Retina (tissue), 1 donor: ENCODE measurements around the gene MKNK1.

Experiments used
- DNase-seq: peaks from one replicate; pipeline ENCODE4 v3.0.0-alpha.2; 2016

The MKNK1 gene

DNA sequence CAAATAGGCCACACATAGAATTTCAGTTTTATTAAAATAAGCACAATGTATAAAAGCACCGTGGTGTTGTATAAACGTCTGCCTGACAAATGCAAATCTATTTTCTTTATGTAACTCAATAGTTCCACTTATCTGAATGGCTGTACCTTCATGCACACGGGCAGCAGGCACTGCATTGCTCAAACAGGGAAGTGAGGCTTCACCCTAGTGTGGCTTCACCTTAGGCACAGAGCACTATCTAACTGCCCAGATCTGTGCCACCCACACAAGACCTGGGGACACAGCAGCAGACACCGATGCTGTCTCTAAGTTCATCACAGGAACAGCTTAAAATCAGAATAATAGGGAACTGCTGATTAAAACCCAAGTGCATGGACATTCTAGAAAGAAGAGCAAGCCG lies 46.7 kb downstream of the MKNK1 start:
- DNase-seq = no peak

GRCh38 chr1:46556822-46557221 lies 47.2 kb downstream of the MKNK1 start:
- no peak for DNase-seq

DNA sequence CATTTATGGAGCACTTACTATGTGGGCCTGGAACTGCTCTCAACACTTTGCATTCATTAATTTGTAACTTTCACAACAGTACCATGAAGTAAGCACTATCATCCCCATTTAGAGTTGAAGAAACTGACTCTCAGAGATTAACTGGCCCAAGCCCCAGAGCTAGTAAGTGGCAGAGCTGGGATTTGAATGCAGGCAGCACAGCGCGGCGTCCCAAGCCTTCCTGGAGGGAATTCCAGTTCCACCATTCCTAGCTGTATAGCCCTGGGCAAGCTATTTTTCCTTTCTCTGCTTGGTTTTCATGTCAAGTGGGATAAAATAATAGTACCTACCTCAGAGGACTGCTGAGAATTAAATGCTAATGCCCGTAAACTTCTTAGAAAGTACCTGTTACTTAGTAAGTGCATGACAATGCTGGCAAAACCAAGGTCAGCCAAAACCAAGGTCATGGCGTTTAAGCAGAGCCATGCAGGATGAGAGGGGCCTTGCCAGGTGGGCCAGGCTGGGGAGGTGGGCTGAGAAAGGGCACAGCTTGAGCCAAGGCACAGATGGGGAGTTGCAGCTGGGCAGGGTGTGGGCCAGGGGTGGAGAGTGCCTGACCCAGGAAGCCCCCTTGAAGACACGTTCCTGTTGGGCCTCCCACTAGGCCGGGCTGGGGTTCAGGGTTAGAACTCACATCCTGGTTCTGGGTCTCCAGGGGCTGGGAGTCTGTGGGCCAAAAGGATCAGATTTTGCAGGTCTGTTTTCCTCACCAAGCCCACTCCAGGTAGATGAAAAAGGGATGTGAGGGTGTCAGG lies 48.0 kb downstream of the MKNK1 start:
- DNase-seq = no peak

DNA sequence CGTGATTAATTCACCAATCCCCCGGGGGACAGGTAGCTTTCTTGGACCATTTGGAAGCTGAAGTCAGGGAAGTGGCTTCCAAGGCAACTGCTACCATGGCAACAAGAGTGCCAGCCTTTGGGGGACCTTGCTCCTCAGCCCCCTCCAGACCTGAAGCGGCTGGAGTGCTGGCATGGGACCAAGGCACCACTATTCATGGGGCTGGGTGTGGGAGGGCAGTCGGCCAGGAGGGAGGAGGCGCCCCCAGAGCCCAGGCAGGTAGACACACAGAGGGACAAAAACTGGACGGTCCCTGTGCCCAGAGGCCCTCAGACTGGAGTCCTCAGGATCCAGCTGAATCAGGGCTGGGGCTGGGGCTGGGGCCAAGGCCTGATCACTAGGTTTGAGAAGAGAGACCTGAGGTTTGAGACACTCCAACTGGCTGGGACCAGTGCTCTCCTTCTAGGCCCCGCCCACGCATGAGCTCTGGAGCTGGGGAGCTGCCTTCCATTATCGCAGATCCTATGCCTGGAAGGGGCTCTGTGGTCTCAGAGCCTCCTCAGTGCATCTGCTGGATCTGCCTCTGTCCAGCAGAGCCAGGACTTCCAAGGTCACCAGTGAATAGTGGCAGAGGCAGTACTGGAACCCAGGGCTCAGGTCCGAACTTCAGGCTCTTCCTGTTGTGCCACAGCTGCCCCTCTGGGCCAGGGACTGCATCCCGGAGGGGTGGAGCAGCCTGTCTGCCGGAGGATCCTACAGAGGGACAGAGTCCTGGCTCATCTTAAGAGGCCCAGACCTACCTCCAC lies 49.3 kb downstream of the MKNK1 start:
- peak; percentile 28 for DNase-seq

GRCh38 chr1:46554236-46554596 lies 49.9 kb downstream of the MKNK1 start:
- DNase-seq = peak; percentile 40

GRCh38 chr1:46553506-46553905 lies 50.6 kb downstream of the MKNK1 start:
- DNase-seq = no peak

GRCh38 chr1:46552357-46553237 lies 51.5 kb downstream of the MKNK1 start:
- peak; percentile 11 for DNase-seq

GRCh38 chr1:46551597-46552095 lies 52.4 kb downstream of the MKNK1 start, which contains the start of gene KNCN:
KNCN (minus strand) TSS chr1:46551647; CDS start chr1:46551215, 432 bp downstream.
- peak; percentile 23 for DNase-seq

DNA sequence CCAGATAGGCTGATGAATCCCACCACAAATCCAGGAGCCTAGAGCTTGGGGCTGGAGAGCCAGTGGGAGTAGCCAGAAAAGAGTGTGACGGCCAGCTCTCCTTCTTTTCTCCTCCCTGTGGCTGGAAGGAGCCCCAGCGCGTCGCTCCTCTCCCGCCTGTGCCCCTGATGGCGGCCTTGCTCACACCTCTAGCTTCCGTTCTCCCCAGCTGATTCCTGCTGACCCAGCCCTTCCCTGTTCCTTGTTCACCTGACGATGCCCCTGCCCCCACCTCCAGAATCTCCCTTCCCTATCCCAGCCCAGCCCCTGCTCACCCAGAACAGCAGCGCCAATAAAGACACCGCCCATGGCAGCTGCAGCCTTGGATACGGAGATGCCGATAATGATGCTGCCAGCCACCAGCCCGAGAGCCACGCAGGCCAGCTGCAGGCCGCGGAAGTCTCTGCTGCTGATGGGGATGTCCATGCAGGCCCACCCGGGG lies 53.3 kb downstream of the MKNK1 start:
- DNase-seq = peak; percentile 54

DNA sequence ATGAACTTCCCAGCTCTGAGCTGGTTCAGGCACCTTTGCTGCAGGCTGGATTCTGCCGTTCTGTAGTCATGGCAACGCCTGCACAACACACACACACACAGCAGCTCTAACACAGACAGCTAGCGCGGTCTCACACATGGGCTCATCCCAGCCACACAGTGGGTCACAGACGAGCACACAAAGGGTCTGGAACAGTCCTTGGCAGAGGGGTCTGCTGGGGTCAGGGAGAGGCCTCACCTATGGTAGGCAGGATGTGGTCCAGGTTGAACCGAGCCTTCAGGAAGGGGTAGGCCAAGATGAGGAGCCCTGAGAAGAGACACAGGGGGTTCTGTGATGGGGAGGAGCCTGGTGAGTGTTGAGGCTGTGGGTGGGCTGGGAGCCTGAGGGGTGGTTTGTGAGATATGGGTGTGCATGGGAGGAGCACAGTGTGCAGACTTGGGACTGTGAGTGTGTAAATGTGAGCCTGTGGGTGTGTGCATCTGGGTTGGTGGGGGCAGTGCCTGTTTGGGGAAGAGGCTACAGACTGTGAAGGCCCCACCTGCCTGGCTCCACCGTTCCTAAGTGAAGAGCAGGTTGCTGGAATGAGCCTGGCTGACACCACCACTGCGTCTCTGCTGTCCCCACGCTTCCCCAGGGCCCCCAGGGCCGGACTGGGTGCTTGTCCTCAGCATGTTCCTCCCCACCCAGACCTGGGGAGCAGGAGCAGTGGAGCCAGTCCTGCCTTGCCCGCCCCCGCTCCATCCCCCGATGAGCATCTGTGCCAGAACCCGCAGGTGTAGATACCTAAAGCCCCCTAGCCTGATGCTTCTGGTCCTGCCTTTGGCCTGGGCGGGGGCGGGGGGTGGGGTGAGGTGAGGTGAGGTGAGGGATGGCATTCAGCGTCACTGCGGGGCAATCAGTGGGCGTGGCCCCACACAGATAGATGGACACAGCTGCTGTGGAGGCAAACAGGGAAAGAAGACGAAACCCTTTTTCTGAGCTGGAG lies 54.1 kb downstream of the MKNK1 start:
- peak; percentile 81 for DNase-seq

- DNase-seq = peak; percentile 29
Observed at GRCh38 chr1:46547481-46548383, 56.3 kb downstream of the MKNK1 start.

GRCh38 chr1:46546210-46546609 lies 57.9 kb downstream of the MKNK1 start:
- no peak for DNase-seq

- DNase-seq = no peak
Observed at GRCh38 chr1:46545784-46546183, 58.3 kb downstream of the MKNK1 start.

DNA sequence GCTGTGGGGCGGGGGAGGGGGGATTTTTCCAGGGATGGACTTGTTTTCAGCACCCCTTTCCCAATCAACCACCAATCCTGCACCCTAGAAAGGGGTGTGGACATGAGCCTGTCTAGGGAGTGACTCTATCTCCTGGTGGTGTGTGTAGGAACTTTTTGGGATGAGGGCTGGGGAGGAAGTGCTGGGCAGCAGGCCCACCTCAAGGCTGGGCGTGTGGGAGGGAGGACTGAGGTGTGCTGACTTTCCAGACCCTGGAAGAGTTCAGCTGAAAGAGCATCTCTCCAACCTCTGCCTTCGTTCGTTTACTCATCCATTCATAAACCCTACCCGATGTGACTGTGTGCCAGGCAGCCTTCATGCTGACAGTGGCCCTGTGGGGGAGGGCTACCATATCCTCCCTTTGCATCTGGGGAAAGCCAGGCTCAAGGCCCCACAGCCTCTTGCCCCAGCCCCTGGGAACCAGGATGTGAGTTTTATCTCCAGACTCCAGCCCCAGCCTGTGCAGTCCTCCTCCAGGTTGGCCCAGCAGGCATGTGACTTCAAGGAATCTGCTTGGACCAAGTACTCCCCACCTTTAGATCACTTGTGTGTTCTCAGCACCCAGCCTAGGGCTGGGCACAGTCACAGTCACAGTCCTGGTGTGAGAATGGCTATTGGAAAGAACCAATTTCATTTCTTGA lies 59.4 kb downstream of the MKNK1 start:
- no peak for DNase-seq

- no peak for DNase-seq
Observed at GRCh38 chr1:46543761-46544560, 60.1 kb downstream of the MKNK1 start.

DNA sequence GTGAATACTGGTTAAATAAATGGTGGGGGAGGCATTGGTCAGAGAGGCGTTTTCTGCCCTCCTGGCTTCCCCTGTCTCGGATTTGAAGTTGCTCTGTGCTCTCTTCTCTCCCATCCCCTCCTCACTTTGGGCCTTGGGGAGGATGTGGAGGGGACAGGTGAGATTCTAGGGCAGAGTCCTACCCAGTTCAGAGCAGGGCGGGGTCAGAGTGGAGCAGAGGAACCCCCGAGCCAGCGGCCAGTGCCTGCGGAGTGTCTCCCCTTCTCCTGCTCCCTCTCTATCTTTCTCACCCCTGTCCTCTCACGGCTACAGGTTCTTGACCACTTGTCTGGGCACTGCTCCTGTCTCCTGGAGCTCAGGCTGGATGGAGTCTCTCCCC lies 60.7 kb downstream of the MKNK1 start:
- peak; percentile 13 for DNase-seq

DNA sequence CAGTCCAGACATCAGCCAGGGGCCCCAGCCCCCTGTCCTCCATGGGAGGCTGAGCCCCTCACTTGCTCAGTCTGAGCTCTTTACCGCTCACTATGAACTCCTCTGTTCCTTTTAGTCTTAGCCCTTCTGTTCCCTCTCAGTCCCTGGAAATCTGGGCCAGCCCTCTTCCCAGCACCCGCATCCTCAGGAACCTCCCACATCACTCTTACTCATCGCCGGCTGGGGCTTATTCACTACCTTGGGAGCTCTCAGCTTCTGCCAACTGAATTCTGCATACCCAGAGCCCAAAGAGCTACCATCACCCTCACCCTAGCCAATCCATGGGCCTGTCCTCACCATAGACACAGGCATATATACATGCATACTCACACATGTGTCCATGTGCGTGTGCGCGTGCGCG lies 64.1 kb downstream of the MKNK1 start:
- no peak for DNase-seq

DNA sequence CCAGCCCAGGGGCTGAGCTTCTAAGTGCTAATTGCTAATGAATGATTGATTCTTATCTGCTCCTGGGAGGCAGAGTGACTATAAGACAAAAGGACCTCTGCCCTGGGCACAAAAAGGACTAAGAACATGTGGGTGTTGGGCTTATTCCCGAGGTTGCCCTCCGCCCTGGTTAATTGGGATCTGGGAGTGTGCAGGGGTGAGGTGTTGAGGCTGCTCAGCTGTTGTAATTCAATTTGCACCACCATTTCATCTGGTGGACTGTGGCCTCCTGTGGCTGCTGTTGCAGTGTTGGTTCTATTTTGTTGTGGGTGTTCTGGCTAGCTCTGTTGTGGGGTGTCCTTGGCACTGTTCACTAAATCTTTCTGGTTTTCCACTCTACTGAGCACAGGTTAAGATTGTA lies 65.9 kb downstream of the MKNK1 start:
- DNase-seq = no peak

DNA sequence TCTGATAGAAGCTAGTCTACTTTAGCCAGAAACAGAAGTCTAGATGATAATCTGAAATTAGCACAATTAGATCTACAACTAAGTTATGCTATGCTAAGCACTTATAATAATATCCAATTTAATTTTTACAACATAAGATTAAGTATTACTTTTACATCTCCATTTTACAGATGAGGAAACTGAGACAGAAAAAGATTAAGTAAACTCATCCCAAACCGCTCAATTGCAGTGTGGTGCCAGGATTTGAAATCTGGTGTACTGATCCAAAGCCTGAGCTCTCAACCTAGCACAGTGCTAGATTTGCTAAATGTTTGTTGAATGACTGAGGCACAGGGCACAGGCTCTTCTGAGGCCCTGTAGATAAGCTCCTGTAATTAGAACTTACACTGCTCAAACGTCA lies 66.4 kb downstream of the MKNK1 start:
- DNase-seq = no peak
